HepG2 (cell line): ENCODE data around the gene VDAC2. TPM values are rescaled to one million over a fixed set of nuclear protein-coding genes. Genes with fewer than 3 reads are reported as not detected.

ENCODE experiments used
- BCL6 ChIP-seq: IDR thresholded peaks from 2 replicates; pipeline ENCODE4 v1.6.1; 2016; ENCODE audit warnings: missing genetic modification reagents, missing compliant biosample characterization
- CENPT ChIP-seq: sonication (generic); formaldehyde crosslinking; IDR thresholded peaks from 2 replicates; pipeline ENCODE4 v1.8.0; 2022; ENCODE audit warnings: low read depth, mild to moderate bottlenecking, moderate library complexity, missing genetic modification reagents
- CHCHD3 ChIP-seq: sonication (generic); formaldehyde crosslinking; IDR thresholded peaks from 2 replicates; pipeline ENCODE4 v1.8.0; 2022; ENCODE audit warnings: mild to moderate bottlenecking, missing genetic modification reagents, moderate library complexity
- CSRNP1 ChIP-seq: sonication (generic); formaldehyde crosslinking; IDR thresholded peaks from 2 replicates; pipeline ENCODE4 v1.8.1; 2023; ENCODE audit warnings: mild to moderate bottlenecking, missing genetic modification reagents
- DMAP1 ChIP-seq: IDR thresholded peaks from 2 replicates; pipeline ENCODE4 v1.6.1; 2016
- ETV6 ChIP-seq: sonication (generic); formaldehyde crosslinking; conservative IDR thresholded peaks from 2 replicates; pipeline ENCODE4 v1.4.0; 2020; ENCODE audit warnings: missing genetic modification reagents
- FOSL1 ChIP-seq: sonication (generic); formaldehyde crosslinking; IDR thresholded peaks from 2 replicates; pipeline ENCODE4 v1.9.0; 2021; ENCODE audit warnings: missing genetic modification reagents, borderline replicate concordance
- HDAC6 ChIP-seq: fragments of 200-600 bp; sonication (generic); IDR thresholded peaks from 2 replicates; pipeline ENCODE4 v1.7.0; 2017; ENCODE audit warnings: mild to moderate bottlenecking, antibody characterized with exemption, low read length, low read depth
- HMG20B ChIP-seq: conservative IDR thresholded peaks from 2 replicates; pipeline ENCODE4 v1.6.1; 2016; ENCODE audit warnings: missing genetic modification reagents, missing compliant biosample characterization
- ISL2 ChIP-seq: sonication (generic); formaldehyde crosslinking; IDR thresholded peaks from 2 replicates; pipeline ENCODE4 v1.5.0; 2020; ENCODE audit warnings: missing genetic modification reagents
- NCOA2 ChIP-seq: sonication (generic); formaldehyde crosslinking; IDR thresholded peaks from 2 replicates; pipeline ENCODE4 v1.8.0; 2022; ENCODE audit warnings: inconsistent platforms
- NFYB ChIP-seq: sonication (generic); formaldehyde crosslinking; IDR thresholded peaks from 2 replicates; pipeline ENCODE4 v1.4.0; 2020; ENCODE audit warnings: missing genetic modification reagents
- ZBTB42 ChIP-seq: sonication (generic); formaldehyde crosslinking; IDR thresholded peaks from 2 replicates; pipeline ENCODE4 v1.5.0; 2020; ENCODE audit warnings: mild to moderate bottlenecking, missing genetic modification reagents
- ZFAT ChIP-seq: sonication (generic); formaldehyde crosslinking; conservative IDR thresholded peaks from 2 replicates; pipeline ENCODE4 v1.8.1; 2023; ENCODE audit warnings: missing genetic modification reagents, inconsistent platforms
- ZFP62 ChIP-seq: sonication (generic); formaldehyde crosslinking; IDR thresholded peaks from 2 replicates; pipeline ENCODE4 v1.4.0; 2020; ENCODE audit warnings: missing genetic modification reagents
- ZNF20 ChIP-seq: sonication (generic); formaldehyde crosslinking; IDR thresholded peaks from 2 replicates; pipeline ENCODE4 v1.4.0; 2020; ENCODE audit warnings: mild to moderate bottlenecking, moderate library complexity, missing genetic modification reagents
- ZNF230 ChIP-seq: sonication (generic); formaldehyde crosslinking; IDR thresholded peaks from 2 replicates; pipeline ENCODE4 v1.4.0; 2020; ENCODE audit warnings: mild to moderate bottlenecking, missing genetic modification reagents
- ZNF251 ChIP-seq: sonication (generic); formaldehyde crosslinking; IDR thresholded peaks from 2 replicates; pipeline ENCODE4 v1.9.0; 2021; ENCODE audit warnings: mild to moderate bottlenecking, missing genetic modification reagents
- ZNF264 ChIP-seq: sonication (generic); formaldehyde crosslinking; IDR thresholded peaks from 2 replicates; pipeline ENCODE4 v1.4.0; 2020; ENCODE audit warnings: missing genetic modification reagents
- ZNF710 ChIP-seq: sonication (generic); formaldehyde crosslinking; IDR thresholded peaks from 2 replicates; pipeline ENCODE4 v1.5.0; 2020; ENCODE audit warnings: mild to moderate bottlenecking, missing genetic modification reagents, borderline replicate concordance
- ZSCAN25 ChIP-seq: sonication (generic); formaldehyde crosslinking; IDR thresholded peaks from 2 replicates; pipeline ENCODE4 v1.8.0; 2022; ENCODE audit warnings: mild to moderate bottlenecking, missing genetic modification reagents
- polyA plus RNA-seq, 8 experiments: library from polyadenylated mRNA; depleted of rRNA in 3 of 8; stranded (reverse) in 7 of 8; unstranded in 1 of 8; fragments of >200 nt; fragmentation: Illumina TruSeq in 4 of 8; extraction: Trizol in 4 of 8; gene quantifications; 2 replicates each; pipeline versions ENCODE4 v1.2.1 to v1.2.3, GENCODE V29; 2011 to 2016; ENCODE audit warnings: low read depth in 4 of 8, missing spikeins in 1 of 8, mixed read lengths in 1 of 8; ENCODE audit not compliant: insufficient read depth in 1 of 8
- total RNA-seq, 5 experiments: library from RNA; depleted of rRNA; stranded (reverse); fragments of >200 nt; fragmentation: Illumina TruSeq; extraction: Trizol; gene quantifications; 2 replicates each; pipeline ENCODE4 v1.2.3, GENCODE V29; 2016; ENCODE audit warnings: low read depth in 1 of 5
- TF ChIP-seq, protein P1 (sequence below): sonication (generic); formaldehyde crosslinking; IDR thresholded peaks from 2 replicates; pipeline ENCODE4 v1.4.0; 2020; ENCODE audit warnings: missing genetic modification reagents, borderline replicate concordance
- TF ChIP-seq, protein P2 (sequence below): sonication (generic); formaldehyde crosslinking; IDR thresholded peaks from 2 replicates; pipeline ENCODE4 v1.4.0; 2020; ENCODE audit warnings: missing genetic modification reagents

The VDAC2 gene
- total and polyA plus RNA-seq, 2 of the 13 experiments (the other 11 are each of a cell fraction or from before 2014, with no cell fraction given), result 67.9 to 222 TPM

GRCh38 chr10:75234683-75235374 is 24.2 kb downstream of the VDAC2 start (continued):
- TF ChIP-seq HDAC6, result no peak
- TF ChIP-seq ZNF230 (CRISPR knock-in tag), result no peak
- TF ChIP-seq, protein P1, sequence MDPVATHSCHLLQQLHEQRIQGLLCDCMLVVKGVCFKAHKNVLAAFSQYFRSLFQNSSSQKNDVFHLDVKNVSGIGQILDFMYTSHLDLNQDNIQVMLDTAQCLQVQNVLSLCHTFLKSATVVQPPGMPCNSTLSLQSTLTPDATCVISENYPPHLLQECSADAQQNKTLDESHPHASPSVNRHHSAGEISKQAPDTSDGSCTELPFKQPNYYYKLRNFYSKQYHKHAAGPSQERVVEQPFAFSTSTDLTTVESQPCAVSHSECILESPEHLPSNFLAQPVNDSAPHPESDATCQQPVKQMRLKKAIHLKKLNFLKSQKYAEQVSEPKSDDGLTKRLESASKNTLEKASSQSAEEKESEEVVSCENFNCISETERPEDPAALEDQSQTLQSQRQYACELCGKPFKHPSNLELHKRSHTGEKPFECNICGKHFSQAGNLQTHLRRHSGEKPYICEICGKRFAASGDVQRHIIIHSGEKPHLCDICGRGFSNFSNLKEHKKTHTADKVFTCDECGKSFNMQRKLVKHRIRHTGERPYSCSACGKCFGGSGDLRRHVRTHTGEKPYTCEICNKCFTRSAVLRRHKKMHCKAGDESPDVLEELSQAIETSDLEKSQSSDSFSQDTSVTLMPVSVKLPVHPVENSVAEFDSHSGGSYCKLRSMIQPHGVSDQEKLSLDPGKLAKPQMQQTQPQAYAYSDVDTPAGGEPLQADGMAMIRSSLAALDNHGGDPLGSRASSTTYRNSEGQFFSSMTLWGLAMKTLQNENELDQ (CRISPR knock-in tag), result no peak
- 0 out of 2 replicates have a peak, but pooled peaks have one; percentile 28 for TF ChIP-seq ETV6
- no peak for TF ChIP-seq NFYB (CRISPR knock-in tag)
- TF ChIP-seq ZFAT, result no peak
- no peak for TF ChIP-seq ZFP62
- TF ChIP-seq DMAP1 (CRISPR knock-in tag), result no peak
- TF ChIP-seq ZNF710 (CRISPR knock-in tag), result 0 out of 2 replicates have a peak, but pooled peaks have one; percentile 56
- no peak for TF ChIP-seq CENPT (CRISPR knock-in tag)
- no peak for TF ChIP-seq ZSCAN25 (CRISPR knock-in tag)
- TF ChIP-seq ZNF264 (CRISPR knock-in tag), result no peak
- no peak for TF ChIP-seq ZNF20 (CRISPR knock-in tag)
- TF ChIP-seq FOSL1, result no peak
- no peak for TF ChIP-seq ISL2 (CRISPR knock-in tag)
- no peak for TF ChIP-seq BCL6 (CRISPR knock-in tag)
- TF ChIP-seq, protein P2, sequence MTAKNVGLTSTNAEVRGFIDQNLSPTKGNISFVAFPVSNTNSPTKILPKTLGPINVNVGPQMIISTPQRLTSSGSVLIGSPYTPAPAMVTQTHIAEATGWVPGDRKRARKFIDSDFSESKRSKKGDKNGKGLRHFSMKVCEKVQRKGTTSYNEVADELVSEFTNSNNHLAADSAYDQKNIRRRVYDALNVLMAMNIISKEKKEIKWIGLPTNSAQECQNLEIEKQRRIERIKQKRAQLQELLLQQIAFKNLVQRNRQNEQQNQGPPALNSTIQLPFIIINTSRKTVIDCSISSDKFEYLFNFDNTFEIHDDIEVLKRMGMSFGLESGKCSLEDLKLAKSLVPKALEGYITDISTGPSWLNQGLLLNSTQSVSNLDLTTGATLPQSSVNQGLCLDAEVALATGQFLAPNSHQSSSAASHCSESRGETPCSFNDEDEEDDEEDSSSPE (CRISPR knock-in tag), result no peak
- TF ChIP-seq ZBTB42 (CRISPR knock-in tag), result no peak
- TF ChIP-seq HMG20B (CRISPR knock-in tag), result no peak
- no peak for TF ChIP-seq ZNF251 (CRISPR knock-in tag)
- 0 out of 2 replicates have a peak, but pooled peaks have one; percentile 2 for TF ChIP-seq CSRNP1 (CRISPR knock-in tag)
- no peak for TF ChIP-seq NCOA2
- TF ChIP-seq CHCHD3 (CRISPR knock-in tag), result 0 out of 2 replicates have a peak, but pooled peaks have one; percentile 3
